HEK293 (cell line): ENCODE results near the gene SIX3.

Source experiments
- CTCF ChIA-PET: fragments of 350-600 bp; formaldehyde crosslinking; extraction: SDS; loops from one replicate; lab custom pipeline; 2021; ENCODE audit warnings: antibody characterized with exemption; lab: Yijun Ruan, JAX
- POLR2A ChIA-PET: fragments of 300-600 bp; formaldehyde crosslinking; extraction: SDS; loops from one replicate; lab custom pipeline; 2020; ENCODE audit warnings: antibody characterized with exemption, inconsistent platforms; lab: Yijun Ruan, JAX
- H3K27ac ChIP-seq: fragments of 200-500 bp; sonication (Bioruptor generic); 2 replicates; pipeline ENCODE4 v1.5.1; 2014; ENCODE audit warnings: low read depth, low read length, control low read depth, inconsistent platforms; ENCODE audit errors: extremely low read depth
- H3K36me3 ChIP-seq, 2 experiments: fragments of 200-500 bp in 1 of 2; sonication (Bioruptor generic) in 1 of 2; 1 replicate in 1 of 2; 2 replicates in 1 of 2; pipeline ENCODE4 v1.5.1; 2014 to 2017; ENCODE audit warnings: inconsistent platforms in 2 of 2, low read length in 2 of 2; ENCODE audit not compliant: control insufficient read depth in 2 of 2, insufficient read depth in 1 of 2
- H3K4me1 ChIP-seq: fragments of 200-500 bp; sonication (Bioruptor generic); 2 replicates; pipeline ENCODE4 v1.5.1; 2014; ENCODE audit warnings: mild to moderate bottlenecking, low read length, inconsistent platforms; ENCODE audit not compliant: control insufficient read depth, insufficient read depth
- H3K4me3 ChIP-seq: 2 replicates; pipeline ENCODE4 v1.5.1; 2011; ENCODE audit warnings: low read depth, mild to moderate bottlenecking, control low read depth, low read length, moderate library complexity
- H3K9me3 ChIP-seq: fragments of 200-500 bp; sonication (Bioruptor generic); 2 replicates; pipeline ENCODE4 v1.5.1; 2014; ENCODE audit warnings: low read depth, low read length, inconsistent platforms; ENCODE audit not compliant: control insufficient read depth, insufficient read depth
- KLF1 ChIP-seq: fragments of 450-650 bp; formaldehyde crosslinking; IDR thresholded peaks from 2 replicates; pipeline ENCODE4 v1.5.1; 2016; ENCODE audit warnings: missing biosample characterization, missing genetic modification characterization
- TRIM28 ChIP-seq: IDR thresholded peaks from 2 replicates; pipeline ENCODE4 v1.6.1; 2011; ENCODE audit warnings: low read length, control low read depth, borderline replicate concordance
- ZBTB10 ChIP-seq: fragments of 450-650 bp; formaldehyde crosslinking; IDR thresholded peaks from 2 replicates; pipeline ENCODE4 v1.5.1; 2016; ENCODE audit warnings: missing biosample characterization, missing genetic modification characterization
- ZBTB6 ChIP-seq: fragments of 450-650 bp; formaldehyde crosslinking; IDR thresholded peaks from 2 replicates; pipeline ENCODE4 v1.5.1; 2017; ENCODE audit warnings: missing biosample characterization, missing genetic modification characterization
- ZNF114 ChIP-seq: fragments of 450-650 bp; formaldehyde crosslinking; IDR thresholded peaks from 2 replicates; pipeline ENCODE4 v1.5.0; 2017; ENCODE audit warnings: missing biosample characterization, missing genetic modification characterization
- ZNF19 ChIP-seq: fragments of 450-650 bp; formaldehyde crosslinking; IDR thresholded peaks from 2 replicates; pipeline ENCODE4; 2016; ENCODE audit warnings: missing biosample characterization, missing genetic modification characterization, low read depth
- ZNF280C ChIP-seq: fragments of 450-650 bp; formaldehyde crosslinking; IDR thresholded peaks from 2 replicates; pipeline ENCODE4 v1.5.1; 2016; ENCODE audit warnings: missing biosample characterization, missing genetic modification characterization
- ZNF311 ChIP-seq: fragments of 450-650 bp; formaldehyde crosslinking; IDR thresholded peaks from 2 replicates; pipeline ENCODE4 v1.5.1; 2017; ENCODE audit warnings: missing biosample characterization, missing genetic modification characterization, borderline replicate concordance
- ZNF514 ChIP-seq: fragments of 450-650 bp; formaldehyde crosslinking; IDR thresholded peaks from 2 replicates; pipeline ENCODE4 v1.5.1; 2016; ENCODE audit warnings: missing biosample characterization, missing genetic modification characterization
- ZNF664 ChIP-seq: fragments of 450-650 bp; formaldehyde crosslinking; IDR thresholded peaks from 2 replicates; pipeline ENCODE4 v1.5.1; 2016; ENCODE audit warnings: missing biosample characterization, missing genetic modification characterization
- ZNF777 ChIP-seq: fragments of 450-650 bp; formaldehyde crosslinking; IDR thresholded peaks from 2 replicates; pipeline ENCODE4 v1.5.1; 2017; ENCODE audit warnings: missing biosample characterization, missing genetic modification characterization, borderline replicate concordance
- TF ChIP-seq, protein P1 (sequence below): fragments of 450-650 bp; formaldehyde crosslinking; IDR thresholded peaks from 2 replicates; pipeline ENCODE4 v1.5.1; 2016; ENCODE audit warnings: missing biosample characterization, missing genetic modification characterization
- TF ChIP-seq, protein P2 (sequence below): fragments of 450-650 bp; IDR thresholded peaks from 2 replicates; pipeline ENCODE4 v1.5.1; 2018; ENCODE audit warnings: missing biosample characterization, missing genetic modification characterization

Gene SIX3

GRCh38 chr2:44947028-44947375 lies 5.5 kb downstream of the SIX3 start (continued):
- TF ChIP-seq ZBTB10 (tag by site-specific recombination) (no peak), ZNF311 (tag by site-specific recombination) (no peak), ZNF664 (tag by site-specific recombination) (no peak)

GRCh38 chr2:44948565-44949328 lies 7.2 kb downstream of the SIX3 start:
- no peaks in the 10 kb centered on the region for H3K36me3 ChIP-seq
- ChIA-PET CTCF (interaction anchor here (0.8 kb wide), 1 partner anchor 8 kb away, joined by 3 read pairs; no protein-coding TSS in a partner anchor), POLR2A (no interaction called here)
- no peaks in the 10 kb centered on the region for H3K9me3 ChIP-seq
- H3K27ac ChIP-seq = no peak overlapping the region
- H3K4me3 ChIP-seq = no peak overlapping the region
- TF ChIP-seq ZNF777 (no peak), ZBTB6 (tag by site-specific recombination) (no peak), ZNF280C (no peak), ZNF514 (tag by site-specific recombination) (no peak), ZNF19 (no peak)
- TF ChIP-seq, protein P1, sequence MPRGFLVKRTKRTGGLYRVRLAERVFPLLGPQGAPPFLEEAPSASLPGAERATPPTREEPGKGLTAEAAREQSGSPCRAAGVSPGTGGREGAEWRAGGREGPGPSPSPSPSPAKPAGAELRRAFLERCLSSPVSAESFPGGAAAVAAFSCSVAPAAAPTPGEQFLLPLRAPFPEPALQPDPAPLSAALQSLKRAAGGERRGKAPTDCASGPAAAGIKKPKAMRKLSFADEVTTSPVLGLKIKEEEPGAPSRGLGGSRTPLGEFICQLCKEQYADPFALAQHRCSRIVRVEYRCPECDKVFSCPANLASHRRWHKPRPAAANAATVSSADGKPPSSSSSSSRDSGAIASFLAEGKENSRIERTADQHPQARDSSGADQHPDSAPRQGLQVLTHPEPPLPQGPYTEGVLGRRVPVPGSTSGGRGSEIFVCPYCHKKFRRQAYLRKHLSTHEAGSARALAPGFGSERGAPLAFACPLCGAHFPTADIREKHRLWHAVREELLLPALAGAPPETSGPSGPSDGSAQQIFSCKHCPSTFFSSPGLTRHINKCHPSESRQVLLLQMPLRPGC (tag by site-specific recombination) = no peak
- TF ChIP-seq, protein P2, sequence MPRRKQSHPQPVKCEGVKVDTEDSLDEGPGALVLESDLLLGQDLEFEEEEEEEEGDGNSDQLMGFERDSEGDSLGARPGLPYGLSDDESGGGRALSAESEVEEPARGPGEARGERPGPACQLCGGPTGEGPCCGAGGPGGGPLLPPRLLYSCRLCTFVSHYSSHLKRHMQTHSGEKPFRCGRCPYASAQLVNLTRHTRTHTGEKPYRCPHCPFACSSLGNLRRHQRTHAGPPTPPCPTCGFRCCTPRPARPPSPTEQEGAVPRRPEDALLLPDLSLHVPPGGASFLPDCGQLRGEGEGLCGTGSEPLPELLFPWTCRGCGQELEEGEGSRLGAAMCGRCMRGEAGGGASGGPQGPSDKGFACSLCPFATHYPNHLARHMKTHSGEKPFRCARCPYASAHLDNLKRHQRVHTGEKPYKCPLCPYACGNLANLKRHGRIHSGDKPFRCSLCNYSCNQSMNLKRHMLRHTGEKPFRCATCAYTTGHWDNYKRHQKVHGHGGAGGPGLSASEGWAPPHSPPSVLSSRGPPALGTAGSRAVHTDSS (tag by site-specific recombination) = no peak
- no peaks in the 10 kb centered on the region; the same call in 1 of the 2 replicates for H3K4me1 ChIP-seq

DNA sequence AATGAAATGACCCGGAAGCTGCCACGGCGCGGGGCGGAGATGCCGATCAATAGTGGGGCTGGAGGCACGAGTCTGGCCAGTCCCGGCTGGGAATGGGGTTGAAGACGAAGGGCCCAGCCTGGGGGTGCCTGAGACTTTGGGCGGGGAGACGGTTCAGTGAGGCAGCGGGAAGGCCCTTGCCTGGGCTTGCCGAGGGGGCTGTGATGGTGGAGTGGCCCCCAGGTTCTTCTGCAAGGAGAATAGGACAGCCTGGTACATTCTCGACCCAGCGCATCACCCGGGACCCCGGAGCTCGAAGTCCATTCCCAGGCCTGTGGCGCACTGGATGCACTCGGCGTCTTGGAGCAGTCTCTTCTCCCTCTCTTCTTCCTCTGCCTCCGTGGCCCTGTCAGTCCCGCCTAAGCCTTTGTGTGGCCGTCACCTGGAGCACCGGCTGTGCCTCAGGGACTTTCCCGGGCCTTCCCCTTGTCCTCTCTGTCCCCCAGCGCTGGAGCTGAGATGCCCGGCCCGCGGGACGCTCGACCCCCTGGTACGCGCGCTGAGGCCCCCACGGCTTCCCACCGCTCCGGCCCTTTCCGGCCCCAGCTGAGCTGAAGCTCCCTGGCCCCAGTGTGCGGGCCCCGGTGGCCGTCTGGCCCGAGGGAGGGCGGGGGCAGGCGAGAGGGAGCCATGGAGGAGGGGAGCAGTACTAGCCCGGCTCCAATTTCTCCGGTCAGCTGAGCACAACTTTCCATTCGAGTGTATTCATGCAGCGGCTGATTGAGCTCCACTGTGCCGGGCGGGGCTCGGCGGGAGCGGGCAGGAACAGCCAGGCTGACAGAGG lies 8.0 kb downstream of the SIX3 start:
- no peak overlapping the region; the same call in 1 of the 2 replicates for H3K4me3 ChIP-seq
- CTCF ChIA-PET = interaction anchor here (0.6 to 1.0 kb wide), 6 partner anchors 9 to 927 kb away, joined by 3 read pairs; no protein-coding TSS in a partner anchor
- no peaks in the 10 kb centered on the region; the same call in 1 of the 2 replicates for H3K4me1 ChIP-seq
- POLR2A ChIA-PET = interaction anchor here (0.6 kb wide), 2 partner anchors 256 to 1637 kb away, joined by 3 to 7 read pairs; no protein-coding TSS in a partner anchor
- no peaks in the 10 kb centered on the region for H3K36me3 ChIP-seq
- no peak overlapping the region for H3K27ac ChIP-seq
- H3K9me3 ChIP-seq = no peaks in the 10 kb centered on the region
- TF ChIP-seq TRIM28 (peak; percentile 38; the same call in 1 of the 2 replicates), KLF1 (tag by site-specific recombination) (peak; percentile 34; the same call in 1 of the 2 replicates), ZNF114 (tag by site-specific recombination) (no peak)
- TF ChIP-seq, all 188 proteins: peak for 2
